Psoas muscle (tissue), 8 donors: ENCODE results near the gene COL27A1. TPM values are rescaled to one million over a fixed set of nuclear protein-coding genes. Genes with fewer than 3 reads are reported as not detected.

Experiments used
- ATAC-seq, 4 donors: fragments of 200-7000 bp; cut with Tn5 transposase; one replicate each; pipeline ENCODE4 v1.9.1; 2020; ENCODE audit warnings: moderate library complexity in 3 of 4, mild to moderate bottlenecking in 2 of 4
- DNase-seq, 2 donors: peaks; one replicate each; pipeline ENCODE4 v3.0.0-alpha.2; 2020
- H3K27ac ChIP-seq: fragments of 200-600 bp; one replicate; pipeline ENCODE4 v1.8.0; 2022
- H3K27me3 ChIP-seq, 3 donors: fragments of 200-600 bp in 1 of 3; one replicate each; pipeline versions ENCODE4 v1.6.1 to v1.8.0; 2013 to 2022; ENCODE audit warnings: low read length in 2 of 3, mild to moderate bottlenecking in 2 of 3, moderate library complexity in 1 of 3; ENCODE audit not compliant: insufficient read depth in 3 of 3
- H3K36me3 ChIP-seq, 2 donors: fragments of 200-600 bp in 1 of 2; one replicate each; pipeline versions ENCODE4 v1.6.1 to v1.8.0; 2013 to 2022; ENCODE audit warnings: low read depth in 1 of 2, mild to moderate bottlenecking in 1 of 2, moderate library complexity in 1 of 2; ENCODE audit not compliant: insufficient read depth in 1 of 2
- H3K4me1 ChIP-seq: fragments of 200-600 bp; one replicate; pipeline ENCODE4 v1.8.0; 2022
- H3K4me3 ChIP-seq: fragments of 200-600 bp; one replicate; pipeline ENCODE4 v1.8.0; 2022; ENCODE audit warnings: mild to moderate bottlenecking
- H3K9me3 ChIP-seq: fragments of 200-600 bp; one replicate; pipeline ENCODE4 v1.8.0; 2022
- WGBS, 3 donors: extraction: QIAGEN DNeasy Blood & Tissue Kit; methylation state at CpG; one replicate each; pipeline versions ENCODE4 v1.1.6 to v1.1.7; 2013; 5-methylcytosine and 5-hydroxymethylcytosine counted together
- intact Hi-C, 2 donors: fragments of 100-400 bp; cut with DNase I; formaldehyde crosslinking; loops; one replicate each; pipeline versions ENCODE4 v1.11.0 to v1.14.2; 2022
- polyA plus RNA-seq, 3 donors: library from polyadenylated mRNA; stranded (reverse); fragments of 200-250 nt; gene quantifications; one replicate each; pipeline ENCODE4 v1.2.3, GENCODE V29; 2013
- total RNA-seq, 4 donors: library from RNA; stranded (reverse); fragmentation: NEBNext Ultra II Directional in 2 of 4; extraction: Animal tissue kit (Norgen Biotek cat#: 25700) in 2 of 4; gene quantifications; one replicate each; pipeline versions ENCODE4 v1.2.1 to v1.2.4, GENCODE V29; 2021 to 2023
- TF ChIP-seq, protein P1 (sequence below): fragments of 200-600 bp; IDR thresholded peaks from one replicate; pipeline ENCODE4 v1.8.0; 2022; ENCODE audit warnings: antibody characterized with exemption
- donor health status: healthy with polysubstance abuse.
- donor health status: DM: no; HTN: no; CAD: no; lungs with moderate emphysema.
- donor health status: Bipolar disorder and iron deficiency.
- donor health status: healthy.
- donor health status: DM: yes; HTN: yes; CAD: no.
- donor health status: DM: no; HTN: no; CAD: no.
- donor health status: DM: no; HTN: no; CAD: no.
- donor health status: DM: yes; HTN: yes; CAD: no.

The COL27A1 gene
- total and polyA plus RNA-seq, 7 donors = 1.1 to 8.5 (median 3.9) TPM

DNA sequence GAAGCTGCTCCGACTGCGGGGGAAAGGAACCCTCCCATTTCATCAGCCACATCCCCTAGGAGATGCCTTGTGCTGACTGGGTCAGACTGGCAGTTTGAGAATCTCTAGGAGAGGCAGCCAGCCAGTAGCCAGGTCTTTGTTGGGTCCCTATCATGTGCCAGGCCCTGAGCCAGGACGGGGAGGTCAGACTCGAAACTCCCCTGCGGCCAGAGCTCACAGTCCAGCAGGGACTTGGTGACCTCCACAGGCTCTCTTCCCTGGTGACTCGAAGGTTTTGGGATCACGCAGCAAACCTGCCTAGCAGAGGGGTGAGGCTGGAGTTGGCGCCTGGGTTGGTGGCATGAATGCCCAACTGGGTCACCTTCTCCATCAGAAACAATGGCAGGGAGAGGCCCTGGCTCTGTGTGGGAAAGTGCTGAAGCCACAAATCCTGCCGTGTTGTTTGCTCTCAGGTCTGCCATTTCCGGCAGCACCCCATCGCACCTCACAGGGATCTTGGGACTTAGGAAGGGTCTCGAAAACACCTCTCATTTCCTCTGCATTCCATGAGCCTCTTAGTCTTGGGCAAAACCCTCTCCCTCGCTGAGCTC lies 153.1 kb downstream of the COL27A1 start:
- TF ChIP-seq, protein P1, sequence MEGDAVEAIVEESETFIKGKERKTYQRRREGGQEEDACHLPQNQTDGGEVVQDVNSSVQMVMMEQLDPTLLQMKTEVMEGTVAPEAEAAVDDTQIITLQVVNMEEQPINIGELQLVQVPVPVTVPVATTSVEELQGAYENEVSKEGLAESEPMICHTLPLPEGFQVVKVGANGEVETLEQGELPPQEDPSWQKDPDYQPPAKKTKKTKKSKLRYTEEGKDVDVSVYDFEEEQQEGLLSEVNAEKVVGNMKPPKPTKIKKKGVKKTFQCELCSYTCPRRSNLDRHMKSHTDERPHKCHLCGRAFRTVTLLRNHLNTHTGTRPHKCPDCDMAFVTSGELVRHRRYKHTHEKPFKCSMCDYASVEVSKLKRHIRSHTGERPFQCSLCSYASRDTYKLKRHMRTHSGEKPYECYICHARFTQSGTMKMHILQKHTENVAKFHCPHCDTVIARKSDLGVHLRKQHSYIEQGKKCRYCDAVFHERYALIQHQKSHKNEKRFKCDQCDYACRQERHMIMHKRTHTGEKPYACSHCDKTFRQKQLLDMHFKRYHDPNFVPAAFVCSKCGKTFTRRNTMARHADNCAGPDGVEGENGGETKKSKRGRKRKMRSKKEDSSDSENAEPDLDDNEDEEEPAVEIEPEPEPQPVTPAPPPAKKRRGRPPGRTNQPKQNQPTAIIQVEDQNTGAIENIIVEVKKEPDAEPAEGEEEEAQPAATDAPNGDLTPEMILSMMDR = no peak
- H3K36me3 ChIP-seq = peaks cover 0 to 24% of the 10 kb centered on the region in 2 donors
- no peaks in the 10 kb centered on the region for H3K4me1 ChIP-seq
- 87 to 95% (median 94%) methylated on average over 13 of the region's 13 CpGs for WGBS, 3 donors
- H3K9me3 ChIP-seq = no peaks in the 10 kb centered on the region
- ATAC-seq (no peak), DNase-seq (no peak)
- intact Hi-C loops = no loop called here
- no peaks in the 10 kb centered on the region for H3K27me3 ChIP-seq
- no peak overlapping the region for H3K27ac ChIP-seq
- H3K4me3 ChIP-seq = no peak overlapping the region

DNA sequence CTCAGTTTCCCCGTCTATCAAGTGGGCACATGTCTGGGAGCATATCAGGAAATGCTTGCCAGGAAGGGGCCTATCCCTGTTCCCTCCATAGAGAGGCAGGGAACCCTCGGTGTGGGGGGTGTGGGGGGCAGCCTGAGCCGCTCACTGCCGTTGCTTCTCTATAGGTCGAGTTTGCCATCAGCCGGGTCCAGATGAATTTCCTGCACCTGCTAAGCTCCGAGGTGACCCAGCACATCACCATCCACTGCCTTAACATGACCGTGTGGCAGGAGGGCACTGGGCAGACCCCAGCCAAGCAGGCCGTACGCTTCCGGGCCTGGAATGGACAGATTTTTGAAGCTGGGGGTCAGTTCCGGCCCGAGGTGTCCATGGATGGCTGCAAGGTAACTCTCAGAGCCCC lies 153.8 kb downstream of the COL27A1 start:
- peaks cover 0 to 24% of the 10 kb centered on the region in 2 donors for H3K36me3 ChIP-seq

DNA sequence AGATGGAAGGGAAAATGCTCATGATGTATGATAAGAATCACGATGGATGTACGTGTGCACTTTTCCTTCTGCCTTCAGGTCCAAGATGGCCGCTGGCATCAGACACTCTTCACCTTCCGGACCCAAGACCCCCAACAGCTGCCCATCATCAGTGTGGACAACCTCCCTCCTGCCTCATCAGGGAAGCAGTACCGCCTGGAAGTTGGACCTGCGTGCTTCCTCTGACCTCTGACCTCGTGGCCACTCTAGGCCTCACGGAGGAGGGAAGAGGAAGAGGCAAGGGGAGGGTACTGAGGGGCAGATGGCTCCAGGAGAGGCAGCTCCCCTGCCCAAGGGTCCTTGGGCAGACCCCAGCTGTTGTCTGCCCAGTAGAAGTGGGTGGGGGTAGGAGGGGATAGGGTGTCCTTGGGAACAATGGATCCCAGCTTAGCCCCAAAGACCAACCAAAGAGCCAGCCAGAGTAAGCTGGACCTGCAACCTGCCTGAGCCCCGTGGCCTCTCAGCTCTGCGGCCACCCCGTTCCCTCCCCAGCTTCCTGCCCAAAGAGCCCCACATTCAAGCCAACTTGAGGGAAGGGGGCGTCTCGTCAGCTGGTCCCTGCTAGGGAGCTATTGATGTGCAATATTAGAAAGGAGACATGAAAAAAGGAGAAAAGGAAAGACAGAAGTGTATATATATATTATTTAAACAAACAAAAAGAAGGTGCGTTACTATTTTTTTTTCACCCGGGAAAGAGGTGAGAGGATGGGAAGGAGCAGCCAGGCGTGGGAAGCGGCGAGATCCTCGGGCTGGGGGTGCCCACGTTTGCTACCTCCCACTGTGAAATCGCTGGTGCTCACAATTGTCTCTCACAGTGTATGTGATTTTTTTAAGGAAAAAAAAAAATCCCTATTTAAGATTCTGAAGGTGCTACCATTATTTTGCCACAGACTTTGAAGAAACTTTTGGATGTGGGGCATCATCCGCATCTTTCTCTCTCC lies 155.4 kb downstream of the COL27A1 start:
- H3K4me1 ChIP-seq = no peaks in the 10 kb centered on the region
- H3K27me3 ChIP-seq = no peaks in the 10 kb centered on the region
- no peak for ATAC-seq
- H3K4me3 ChIP-seq = no peak overlapping the region
- TF ChIP-seq, protein P1 = no peak
- H3K36me3 ChIP-seq = peaks cover 0 to 24% of the 10 kb centered on the region in 2 donors
- intact Hi-C loops = no loop called here
- H3K27ac ChIP-seq = no peak overlapping the region
- H3K9me3 ChIP-seq = no peaks in the 10 kb centered on the region
- no peak for DNase-seq
- 87 to 90% (median 89%) methylated on average over 22 of the region's 22 CpGs for WGBS, 3 donors

More for the DNA sequence above, 153.8 kb downstream of the COL27A1 start:
- H3K4me3 ChIP-seq = no peak overlapping the region
- no peaks in the 10 kb centered on the region for H3K4me1 ChIP-seq
- intact Hi-C loops = no loop called here
- no peaks in the 10 kb centered on the region for H3K9me3 ChIP-seq
- TF ChIP-seq, protein P1 = no peak
- H3K27me3 ChIP-seq = no peaks in the 10 kb centered on the region
- DNase-seq (no peak), ATAC-seq (no peak)
- WGBS, 3 donors = 92 to 94% (median 93%) methylated on average over 13 of the region's 13 CpGs
- H3K27ac ChIP-seq = no peak overlapping the region

DNA sequence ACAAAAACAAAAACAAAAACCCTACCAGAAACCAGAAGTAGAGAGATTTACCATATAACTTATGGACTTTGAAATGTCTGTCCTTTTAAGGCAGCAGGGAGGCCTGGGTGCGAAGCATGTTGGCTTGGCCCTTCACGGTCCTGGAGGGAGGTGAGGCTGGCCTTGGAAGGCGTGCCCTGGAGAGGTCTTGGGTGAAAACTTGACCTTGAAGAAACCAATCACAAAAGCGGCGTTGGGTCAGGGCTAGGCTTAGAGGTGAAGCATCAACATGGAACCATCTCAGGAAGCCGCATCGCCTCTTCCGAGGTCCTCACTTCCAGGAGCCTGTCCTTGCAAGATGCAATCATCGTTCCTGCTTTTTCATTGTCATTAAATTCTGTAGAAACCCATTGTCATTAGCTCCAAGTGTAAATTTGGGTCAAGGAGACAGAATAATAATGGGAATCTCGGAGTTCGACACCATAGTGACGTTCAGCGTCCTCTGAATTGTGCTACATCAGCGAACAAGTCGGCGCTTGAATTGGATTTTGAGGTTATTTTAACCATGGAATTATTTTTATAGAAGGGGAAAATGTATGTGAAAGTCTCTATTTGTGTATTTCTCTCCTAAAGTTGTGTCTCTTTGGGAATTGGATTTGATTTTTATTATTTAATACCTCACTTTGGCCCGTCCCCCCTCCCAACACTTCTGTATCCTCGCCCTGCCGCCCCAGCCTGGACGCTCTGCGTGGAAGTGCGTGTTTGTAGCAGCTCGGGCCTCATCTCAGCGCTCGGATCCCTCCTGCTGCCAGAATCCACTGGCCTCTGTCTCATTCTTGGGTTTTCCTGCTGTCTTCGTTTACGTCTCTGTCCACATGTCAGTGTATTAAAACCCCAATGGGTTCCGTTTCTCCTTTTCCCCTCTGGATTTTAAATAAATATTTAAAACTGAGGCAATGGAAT lies 156.5 kb downstream of the COL27A1 start:
- TF ChIP-seq, protein P1 = no peak
- Histone ChIP-seq H3K27me3 (no peaks in the 10 kb centered on the region), H3K4me1 (no peaks in the 10 kb centered on the region), H3K36me3 (peaks cover 0 to 24% of the 10 kb centered on the region in 2 donors), H3K4me3 (no peak overlapping the region), H3K27ac (no peak overlapping the region), H3K9me3 (no peaks in the 10 kb centered on the region)
- 89 to 94% (median 93%) methylated on average over 28 of the region's 28 CpGs for WGBS, 3 donors
- DNase-seq = no peak
- ATAC-seq = no peak
- intact Hi-C loops = no loop called here
